ENCODE results near the gene TNC.

Gene TNC

GRCh38 chr9:115050002-115050490, 67.9 kb downstream of the TNC start:
- DNase-seq (ENCODE audit: low spot score): no peak

DNA sequence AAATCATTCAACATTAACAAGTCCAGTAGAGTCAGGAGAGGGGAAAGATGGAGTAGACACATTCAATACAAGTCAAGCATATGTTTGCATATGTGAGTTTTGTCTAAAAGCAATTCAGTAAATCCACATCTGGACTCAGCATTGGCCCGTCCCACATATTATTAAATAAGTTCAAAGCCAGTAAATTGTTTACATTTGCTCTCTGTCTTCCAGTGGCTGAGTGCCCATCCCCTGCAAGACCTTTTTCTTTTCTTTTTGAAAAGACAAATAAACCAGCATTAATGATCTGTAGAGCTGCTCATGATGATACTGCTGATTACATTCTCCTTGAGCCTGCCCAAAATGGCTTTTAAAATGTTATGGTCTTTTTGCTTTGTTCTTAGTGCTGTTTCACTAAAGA, 71.1 kb downstream of the TNC start:
- no peak for DNase-seq (ENCODE audit: low spot score)

- DNase-seq (ENCODE audit: low spot score): no peak
These were observed 71.8 kb downstream of the TNC start for GRCh38 chr9:115046199-115046598.

GRCh38 chr9:115043632-115044031, 74.3 kb downstream of the TNC start:
- DNase-seq (ENCODE audit: low spot score): no peak

DNA sequence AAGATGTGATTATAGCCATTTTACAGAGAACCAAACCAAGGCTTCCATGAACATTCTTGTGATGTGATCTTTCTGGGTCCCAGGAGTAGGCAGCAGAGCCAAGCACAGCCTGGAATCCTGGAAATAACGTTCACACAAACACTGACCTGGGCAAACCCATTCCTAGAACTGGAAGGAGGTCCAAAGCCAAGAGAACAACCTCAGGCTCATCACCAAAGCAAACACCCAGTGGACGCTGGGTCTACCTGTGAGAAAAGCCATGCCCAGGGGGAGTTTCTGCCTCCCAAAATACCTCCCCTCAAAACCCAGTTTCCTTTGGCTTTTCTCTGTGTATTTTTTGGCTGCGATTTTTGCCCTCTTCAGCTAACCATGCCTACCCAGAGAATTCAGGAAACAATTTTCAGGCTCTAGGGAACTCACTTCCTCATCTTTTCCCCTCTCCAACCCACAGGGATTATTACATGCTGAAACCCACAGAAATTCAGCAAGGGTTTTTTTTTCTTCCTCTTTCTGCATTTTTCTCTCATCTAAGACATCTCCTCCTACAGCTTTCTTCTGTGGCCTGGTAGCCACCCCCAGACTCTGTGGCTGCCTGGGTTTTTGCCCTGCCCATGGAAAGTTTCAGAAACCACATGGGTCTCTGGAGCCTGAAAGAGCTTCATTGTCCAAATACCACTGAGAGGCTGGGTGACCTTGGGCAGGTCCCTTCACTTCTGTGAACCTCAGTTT, 75.0 kb downstream of the TNC start:
- no peak for DNase-seq (ENCODE audit: low spot score)

DNA sequence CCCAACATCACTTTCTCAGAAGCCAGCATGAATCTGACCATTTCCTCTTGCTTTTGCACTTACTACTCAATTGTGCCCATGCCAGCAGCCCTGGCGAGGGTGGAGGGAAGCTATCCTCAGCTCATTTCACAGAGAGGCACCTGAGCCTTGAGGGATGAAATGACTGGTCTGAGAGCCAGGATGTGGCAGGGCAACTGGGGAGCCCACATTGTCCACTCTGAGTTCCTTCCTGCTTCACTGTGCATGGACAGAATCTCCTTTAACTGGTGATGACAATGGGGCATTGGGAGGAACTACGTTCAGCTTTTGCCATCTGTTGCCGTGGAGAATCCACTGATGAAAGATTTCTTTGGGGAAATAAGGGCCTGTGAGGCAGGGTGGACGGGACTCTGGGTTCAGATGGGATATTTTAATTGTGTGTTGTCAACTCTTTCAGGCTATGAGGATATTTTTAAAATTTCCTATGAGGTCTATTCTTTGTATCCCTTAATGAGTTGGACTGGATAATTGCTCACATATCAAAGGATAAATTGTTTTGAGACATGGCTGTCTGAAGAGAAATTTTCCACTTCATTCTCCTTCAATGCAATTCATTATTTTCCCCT, 78.3 kb downstream of the TNC start:
- no peak for DNase-seq (ENCODE audit: low spot score)

GRCh38 chr9:115038178-115038577, 79.8 kb downstream of the TNC start:
- no peak for DNase-seq (ENCODE audit: low spot score)

- no peak for DNase-seq (ENCODE audit: low spot score)
These were observed 81.3 kb downstream of the TNC start for GRCh38 chr9:115036691-115037090.

DNA sequence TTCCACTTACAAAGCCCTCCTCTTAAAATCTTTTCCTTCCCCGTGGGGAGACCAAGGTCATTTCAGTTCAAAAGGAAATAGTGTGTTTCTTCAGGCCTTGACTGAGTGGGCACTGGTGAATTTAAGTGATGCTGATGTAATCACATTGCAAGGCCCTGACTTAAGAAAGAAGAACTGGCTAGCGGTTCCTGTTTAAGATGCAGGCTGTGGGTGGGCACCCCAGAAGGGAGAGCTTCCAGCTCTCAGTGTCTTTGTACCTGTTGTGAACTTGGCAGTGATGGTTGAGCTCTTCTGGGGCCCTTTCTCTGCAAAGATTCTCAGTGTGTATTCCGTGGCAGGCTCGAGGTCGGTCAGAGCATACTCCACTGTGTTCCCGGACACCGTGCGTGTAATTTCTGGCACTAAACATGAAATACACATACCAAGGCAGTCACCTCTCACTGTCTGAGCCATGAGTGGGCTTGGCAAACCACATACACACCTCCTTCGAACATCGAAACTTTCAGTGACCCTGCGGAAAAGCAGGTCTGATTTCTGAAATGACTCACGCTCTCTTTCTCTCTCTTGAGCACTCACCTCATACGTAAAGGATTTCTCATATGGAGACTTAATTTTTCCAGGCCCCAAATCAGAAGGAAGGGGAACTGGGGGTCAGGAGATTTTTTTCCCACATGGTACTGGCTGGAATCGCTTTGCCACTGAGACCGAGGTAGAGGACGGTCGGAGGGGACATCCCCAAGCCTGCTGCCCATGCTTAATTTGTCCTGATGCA, 81.9 kb downstream of the TNC start:
- peak; percentile 21 for DNase-seq (ENCODE audit: low spot score)

GRCh38 chr9:115034801-115035200, 83.2 kb downstream of the TNC start:
- no peak for DNase-seq (ENCODE audit: low spot score)

- DNase-seq (ENCODE audit: low spot score): no peak
These were observed 84.2 kb downstream of the TNC start for GRCh38 chr9:115033800-115034199.

GRCh38 chr9:115032296-115032695, 85.7 kb downstream of the TNC start:
- DNase-seq (ENCODE audit: low spot score): no peak

GRCh38 chr9:115030006-115030405, 88.0 kb downstream of the TNC start:
- DNase-seq (ENCODE audit: low spot score): no peak

GRCh38 chr9:115025721-115026120, 92.2 kb downstream of the TNC start:
- no peak for DNase-seq (ENCODE audit: low spot score)

DNA sequence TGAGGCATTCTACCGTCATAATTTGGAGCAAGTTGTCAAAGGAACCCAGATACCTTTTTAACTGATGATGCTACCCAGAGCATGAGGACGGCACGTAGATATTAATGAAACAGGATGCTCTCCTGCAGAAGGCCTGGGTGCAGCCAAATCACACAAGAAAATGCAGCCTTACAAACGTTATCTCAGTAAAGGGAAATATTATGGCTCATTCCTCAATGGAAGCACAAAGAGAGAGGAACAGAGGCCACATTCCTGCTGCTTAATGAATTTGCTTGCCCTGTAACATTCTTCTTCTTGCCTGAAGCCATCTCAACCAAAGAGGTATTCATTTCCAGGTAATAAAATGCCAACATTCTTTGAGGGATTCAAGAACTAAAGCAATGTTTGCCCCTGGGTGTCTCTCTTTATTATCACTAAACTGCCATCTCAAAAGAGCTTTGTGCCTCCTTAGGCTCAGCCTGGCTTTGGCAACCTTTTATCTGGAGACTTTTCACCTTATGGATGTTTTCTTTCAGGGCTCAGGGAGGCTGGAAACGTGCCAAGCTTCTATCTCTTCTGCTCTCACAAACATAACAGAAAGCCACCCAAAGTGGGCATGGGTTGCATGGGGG, 92.9 kb downstream of the TNC start:
- no peak for DNase-seq (ENCODE audit: low spot score)

- no peak for DNase-seq (ENCODE audit: low spot score)
These were observed 95.1 kb downstream of the TNC start for GRCh38 chr9:115022760-115023434.

DNA sequence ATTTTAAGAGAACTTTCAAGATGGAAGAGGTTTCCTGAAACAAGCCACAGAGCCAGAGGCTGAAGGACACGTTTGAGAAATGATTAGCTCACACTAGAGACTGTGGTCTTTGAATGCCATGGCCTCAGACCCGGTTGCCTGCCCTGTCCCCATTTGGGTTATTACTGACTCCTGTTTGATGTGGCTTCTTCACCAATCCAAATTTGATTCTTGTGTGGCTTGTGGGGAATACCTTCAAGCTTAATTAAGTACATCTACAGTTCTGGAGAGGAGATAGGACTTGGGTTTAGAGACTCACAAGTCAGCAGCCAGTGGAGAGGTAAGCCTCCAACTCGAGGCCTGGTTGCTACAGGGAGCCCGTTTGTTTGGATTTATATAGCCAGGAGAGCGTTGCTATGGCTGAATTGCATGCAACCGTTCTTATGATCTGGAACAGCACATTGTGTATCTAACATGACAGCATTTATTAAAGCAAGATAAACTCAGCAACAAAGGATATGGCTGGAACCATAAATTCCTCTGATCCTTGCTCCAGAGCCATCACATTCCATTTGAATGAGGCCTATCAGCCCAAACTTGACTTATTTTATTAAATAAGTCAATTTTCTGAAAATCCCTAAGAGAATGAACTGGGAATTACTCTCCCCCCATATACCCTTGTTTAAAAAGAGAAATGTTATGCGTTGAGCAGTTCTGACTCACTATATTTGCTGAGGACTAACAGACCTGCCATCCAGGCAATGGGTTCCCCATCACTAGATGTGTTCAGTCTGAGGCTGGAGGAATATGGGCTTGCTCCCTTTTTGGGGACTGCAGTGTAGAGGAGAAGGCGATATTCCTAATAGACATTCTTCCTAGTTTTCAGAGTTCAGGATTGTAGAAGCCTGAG, 99.2 kb downstream of the TNC start:
- no peak for DNase-seq (ENCODE audit: low spot score)

GRCh38 chr9:115016344-115016743, 101.6 kb downstream of the TNC start:
- no peak for DNase-seq (ENCODE audit: low spot score)

DNA sequence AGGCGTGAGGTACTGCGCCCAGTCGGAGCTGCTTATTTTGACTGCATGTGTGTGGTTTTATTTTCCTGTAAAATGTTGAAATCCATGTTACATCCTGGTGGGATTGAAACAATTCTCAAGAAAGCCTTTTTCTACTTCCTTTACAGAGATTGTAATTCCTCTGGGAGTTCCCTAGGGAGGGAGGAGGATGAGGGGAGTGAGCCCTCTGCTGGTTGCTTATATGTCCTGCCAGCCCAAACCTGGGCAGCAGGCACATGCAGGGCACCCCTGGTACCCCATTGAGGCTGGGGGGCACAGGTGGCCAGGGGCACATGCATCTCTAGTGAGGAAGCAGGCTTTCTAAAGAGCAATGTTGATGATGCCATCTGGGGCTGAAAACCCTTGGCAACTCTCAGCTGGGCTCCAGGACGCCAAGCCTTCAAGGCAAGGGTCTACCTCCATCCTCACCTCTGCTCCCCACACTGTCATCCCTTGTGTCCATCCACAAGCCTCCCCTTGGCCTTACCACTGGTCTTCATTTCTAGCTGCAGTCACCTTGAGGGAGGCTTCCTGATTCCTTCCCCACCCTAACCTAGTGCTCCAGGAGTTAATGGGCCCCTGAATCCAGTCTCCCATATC, 102.8 kb downstream of the TNC start:
- no peak for DNase-seq (ENCODE audit: low spot score)

DNA sequence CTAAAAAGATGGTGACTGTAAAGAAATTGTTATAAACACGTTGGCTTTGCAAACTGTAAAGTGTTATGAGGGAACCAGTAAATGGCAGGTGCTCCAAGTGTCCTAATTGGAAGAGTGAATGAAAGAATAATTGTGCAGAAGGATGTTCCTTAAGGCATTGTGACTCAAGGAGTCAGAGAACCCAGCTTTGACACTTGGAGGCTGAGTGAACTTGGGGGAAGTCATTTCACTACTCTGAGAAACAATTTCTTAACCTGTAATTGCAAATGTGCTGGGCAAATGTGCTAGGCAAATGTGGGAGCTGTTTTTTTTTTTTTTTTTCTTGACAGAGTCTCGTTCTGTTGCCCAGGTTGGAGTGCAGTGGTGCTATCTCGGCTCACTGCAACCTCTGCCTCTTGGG, 103.5 kb downstream of the TNC start:
- DNase-seq (ENCODE audit: low spot score): no peak

- peak; percentile 63 for DNase-seq (ENCODE audit: low spot score)
These were observed 104.0 kb downstream of the TNC start for GRCh38 chr9:115013998-115014397.
